T47D (cell line): Measurements from ENCODE around the gene ELFN1.

Experiments used
- DNase-seq, 2 experiments: peaks; one replicate each; pipeline versions ENCODE4 v3.0.0 to v3.0.0-alpha.2; 2011 to 2012; ENCODE audit warnings: low read depth in 1 of 2, low spot score in 1 of 2
- JUND ChIP-seq: IDR thresholded peaks from 2 replicates; pipeline ENCODE4 v1.6.1; 2012; ENCODE audit warnings: low read depth
- in situ Hi-C: cut with HindIII; loops from 2 replicates; pipeline ENCODE4 v1.10.0; 2016; ENCODE audit warnings: low sequenced_read_pairs, low pct_unique_long_range_greater_than_20kb

The ELFN1 gene

GRCh38 chr7:1748839-1749173 is 78.7 kb downstream of the ELFN1 start:
- no peak for DNase-seq
- in situ Hi-C loops, result no loop called here
- no peak for TF ChIP-seq JUND

GRCh38 chr7:1749351-1749863 is 79.3 kb downstream of the ELFN1 start:
- TF ChIP-seq JUND, result no peak
- DNase-seq, result no peak

GRCh38 chr7:1749864-1750466 is 79.9 kb downstream of the ELFN1 start:
- no peak for TF ChIP-seq JUND
- no peak for DNase-seq
- in situ Hi-C loops, result no loop called here

More at GRCh38 chr7:1749351-1749863, 79.3 kb downstream of the ELFN1 start:
- in situ Hi-C loops, result no loop called here

- no peak for TF ChIP-seq JUND
- no peak for DNase-seq
- in situ Hi-C loops, result no loop called here
Observed at GRCh38 chr7:1750541-1751021, 80.5 kb downstream of the ELFN1 start.

- TF ChIP-seq JUND, result no peak
- in situ Hi-C loops, result no loop called here
- no peak for DNase-seq
Observed at GRCh38 chr7:1752111-1752510, 82.0 kb downstream of the ELFN1 start.

DNA sequence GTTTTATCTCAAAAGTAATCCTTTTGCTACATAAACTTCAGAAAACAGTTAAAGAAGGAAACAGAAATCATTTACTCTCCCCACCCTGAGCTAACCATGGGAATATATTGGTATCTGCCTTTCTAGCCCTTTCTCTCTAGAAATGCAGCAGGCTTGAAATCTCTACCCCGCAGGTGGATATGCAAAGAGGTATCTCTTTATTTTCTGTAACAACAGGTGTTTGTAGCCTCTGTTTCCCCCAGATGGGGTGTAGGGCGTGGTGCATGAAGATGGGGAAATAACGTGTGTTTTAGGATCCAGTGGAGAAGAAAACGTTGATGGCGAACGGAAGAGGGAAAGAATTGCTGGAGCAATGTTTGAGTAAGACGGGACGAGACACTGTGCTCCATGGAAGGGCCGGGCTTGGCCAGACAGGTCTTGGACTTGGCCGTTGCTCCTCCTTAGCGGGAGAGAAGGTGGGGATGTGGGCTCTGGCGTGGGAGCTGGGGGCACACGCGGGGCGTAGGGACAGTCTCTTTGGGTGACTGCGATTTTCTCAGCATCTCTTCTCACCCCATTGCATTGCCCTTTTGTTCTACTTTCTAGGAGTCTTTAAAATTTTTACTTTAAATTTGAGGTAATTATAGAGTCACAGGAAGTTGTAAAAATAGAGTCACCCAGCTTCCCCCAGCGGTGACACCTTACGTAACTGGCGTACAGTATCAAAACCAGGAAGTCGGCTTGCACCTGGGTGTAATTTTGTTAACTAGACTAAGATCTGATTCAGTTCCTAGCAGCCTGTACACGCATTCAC is 82.9 kb downstream of the ELFN1 start:
- in situ Hi-C loops, result no loop called here
- DNase-seq, result no peak
- no peak for TF ChIP-seq JUND

DNA sequence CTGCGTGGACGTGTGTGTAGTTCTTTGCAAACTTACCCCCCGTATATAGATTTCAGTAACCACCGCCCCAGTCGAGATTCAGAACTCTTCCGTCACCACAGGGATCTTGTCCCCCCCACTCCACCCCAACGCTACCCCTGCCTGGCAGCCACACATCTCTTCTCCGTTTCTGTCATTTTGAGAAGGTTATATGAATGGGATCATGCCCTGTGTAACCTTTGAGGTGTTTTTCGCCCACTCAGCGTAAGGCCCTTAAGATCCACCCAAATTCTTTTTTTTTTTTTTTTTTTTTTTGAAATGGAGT is 83.4 kb downstream of the ELFN1 start:
- in situ Hi-C loops, result no loop called here
- DNase-seq, result no peak
- no peak for TF ChIP-seq JUND

DNA sequence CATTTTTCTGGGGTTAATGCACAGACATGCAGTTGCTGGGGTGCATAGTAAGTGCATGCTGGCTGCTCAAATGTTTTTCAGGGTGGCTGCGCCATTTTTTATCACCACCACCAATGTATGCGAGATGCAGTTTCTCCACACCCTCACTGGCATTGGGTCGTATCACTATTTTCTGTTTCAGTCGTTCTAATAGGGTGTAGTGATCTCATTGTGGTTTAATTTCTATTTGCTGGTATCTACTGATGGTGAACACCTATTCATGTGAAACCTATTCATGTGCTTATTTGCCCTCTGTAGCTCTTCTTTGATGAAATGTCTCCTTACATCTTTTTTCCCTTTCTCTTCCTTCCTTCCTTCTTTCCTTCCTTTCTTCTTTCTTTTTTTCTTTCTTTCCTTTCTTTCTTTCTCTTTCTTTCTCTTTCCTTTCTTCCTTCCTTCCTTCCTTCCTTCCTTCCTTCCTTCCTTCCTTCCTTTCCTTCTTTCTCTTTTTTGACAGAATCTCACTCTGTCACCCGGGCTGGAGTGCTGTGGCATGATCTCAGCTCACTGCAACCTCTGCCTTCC is 84.3 kb downstream of the ELFN1 start:
- no peak for TF ChIP-seq JUND
- DNase-seq, result no peak
- in situ Hi-C loops, result no loop called here

- TF ChIP-seq JUND, result no peak
- no peak for DNase-seq
- in situ Hi-C loops, result no loop called here
Observed at GRCh38 chr7:1755783-1756625, 85.9 kb downstream of the ELFN1 start.

DNA sequence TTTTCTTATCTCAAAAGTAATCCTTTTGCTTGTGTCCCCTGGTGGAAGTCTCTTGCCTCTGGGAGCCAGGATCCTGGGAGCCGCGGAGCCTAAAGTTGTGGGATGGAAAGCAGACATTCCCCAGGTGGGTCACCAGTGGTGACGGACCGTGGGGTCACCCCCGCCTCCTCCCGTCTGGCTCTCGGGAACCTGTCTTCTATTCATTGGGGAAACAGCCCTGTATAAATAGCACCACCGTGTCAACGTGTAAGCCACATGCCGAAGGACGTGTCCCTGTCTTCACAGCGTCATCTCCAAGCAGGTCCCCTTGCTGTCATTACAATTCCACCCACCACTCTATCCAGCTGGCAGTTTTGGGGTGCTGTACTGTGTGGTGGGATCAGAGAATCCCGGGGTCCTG is 87.5 kb downstream of the ELFN1 start:
- DNase-seq, result no peak
- TF ChIP-seq JUND, result no peak
- in situ Hi-C loops, result no loop called here

GRCh38 chr7:1758028-1758858 is 88.2 kb downstream of the ELFN1 start:
- in situ Hi-C loops, result no loop called here
- peak in 1 of 2 experiments; percentile 75 for DNase-seq
- TF ChIP-seq JUND, result no peak
